Testis (tissue), 3 donors: Measurements from ENCODE around the gene WDR49. TPM values are rescaled to one million over a fixed set of nuclear protein-coding genes. Genes with fewer than 3 reads are reported as not detected.
"Not testable (repeated sequence)": the region's sequence is repeated elsewhere in the genome, so short reads cannot be mapped to it uniquely, and the experiment has no call there.

Experiments used
- DNase-seq: peaks from one replicate; pipeline ENCODE4 v3.0.0-alpha.2; 2019
- H3K27ac ChIP-seq, 2 donors: fragments of 200-600 bp; sonication (generic); one replicate each; pipeline ENCODE4 v1.5.1; 2019
- H3K27me3 ChIP-seq: fragments of 200-600 bp; sonication (generic); one replicate; pipeline ENCODE4 v1.5.1; 2019
- H3K36me3 ChIP-seq: fragments of 200-600 bp; sonication (generic); one replicate; pipeline ENCODE4 v1.5.1; 2017; ENCODE audit warnings: low read depth; ENCODE audit errors: missing control alignments
- H3K4me1 ChIP-seq: fragments of 200-600 bp; sonication (generic); one replicate; pipeline ENCODE4 v1.5.1; 2019
- H3K4me3 ChIP-seq, 2 donors: fragments of 200-600 bp; sonication (generic); one replicate each; pipeline ENCODE4 v1.5.1; 2017 to 2019
- H3K9me3 ChIP-seq: fragments of 200-600 bp; sonication (generic); one replicate; pipeline ENCODE4 v1.5.1; 2017
- CTCF ChIP-seq, 3 experiments: fragments of 450-650 bp in 2 of 3; fragments of 200-600 bp in 1 of 3; sonication (generic) in 1 of 3; IDR thresholded peaks; one replicate each; pipeline ENCODE4 v1.5.1; 2016 to 2019; ENCODE audit warnings: antibody characterized with exemption in 3 of 3, mild to moderate bottlenecking in 2 of 3, moderate library complexity in 1 of 3
- POLR2A ChIP-seq: fragments of 450-650 bp; IDR thresholded peaks from one replicate; pipeline ENCODE4 v1.6.1; 2017; ENCODE audit warnings: antibody characterized with exemption, mild to moderate bottlenecking, moderate library complexity
- WGBS, 2 donors: methylation state at CpG; one replicate each; pipeline ENCODE4 v1.1.5; 2018; 5-methylcytosine and 5-hydroxymethylcytosine counted together
- intact Hi-C: fragments of 100-400 bp; cut with DNase I; formaldehyde crosslinking; loops from one replicate; pipeline ENCODE4 v1.15.1; 2023; ENCODE audit warnings: low total_unique reads
- polyA plus RNA-seq: library from polyadenylated mRNA; stranded (reverse); fragments of 350-450 nt; fragmentation: Illumina TruSeq; extraction: RNeasy Lipid Tissue Mini Kit (QIAGEN cat#74804); gene quantifications from one replicate; pipeline ENCODE4 v1.2.3, GENCODE V29; 2014; ENCODE audit warnings: low read depth, low replicate concordance; ENCODE audit not compliant: insufficient read depth
- total RNA-seq, 2 donors: library from RNA; depleted of rRNA; stranded (reverse); fragments of >200 nt; gene quantifications; one replicate each; pipeline ENCODE4 v1.2.3, GENCODE V29; 2016

WDR49 gene
- total and polyA plus RNA-seq, 3 donors from 2014 or later: 0.55 to 0.93 (median 0.83) TPM

- no peaks in the 10 kb centered on the region for H3K4me1 ChIP-seq
- no peak overlapping the region for H3K4me3 ChIP-seq
- DNase-seq: no peak
- 81 to 88% methylated on average over 1 of the region's 1 CpG for WGBS, 2 donors
- intact Hi-C loops: no loop called here
- no peaks in the 10 kb centered on the region for H3K27me3 ChIP-seq
- H3K36me3 ChIP-seq: no peaks in the 10 kb centered on the region
- no peak overlapping the region for H3K27ac ChIP-seq
- H3K9me3 ChIP-seq: no peaks in the 10 kb centered on the region
- TF ChIP-seq CTCF (IDR thresholded peaks at IDR 0.05) (no peak), POLR2A (no peak)
These were observed 9.1 kb downstream of the WDR49 start for GRCh38 chr3:167644611-167645010.

- WGBS, 2 donors: 54 to 63% methylated on average over 5 of the region's 5 CpGs
These were observed 22.3 kb downstream of the WDR49 start for GRCh38 chr3:167631471-167631870.

GRCh38 chr3:167626490-167626889 is 27.3 kb downstream of the WDR49 start:
- TF ChIP-seq CTCF (IDR thresholded peaks at IDR 0.05) (no peak), POLR2A (no peak)
- H3K36me3 ChIP-seq: no peaks in the 10 kb centered on the region
- H3K27ac ChIP-seq: no peak overlapping the region
- H3K27me3 ChIP-seq: no peaks in the 10 kb centered on the region
- no peaks in the 10 kb centered on the region for H3K9me3 ChIP-seq
- H3K4me1 ChIP-seq: no peaks in the 10 kb centered on the region
- H3K4me3 ChIP-seq: no peak overlapping the region
- no peak for DNase-seq
- intact Hi-C loops: no loop called here

More at GRCh38 chr3:167631471-167631870, 22.3 kb downstream of the WDR49 start:
- H3K4me1 ChIP-seq: no peaks in the 10 kb centered on the region
- intact Hi-C loops: no loop called here
- no peaks in the 10 kb centered on the region for H3K9me3 ChIP-seq
- TF ChIP-seq CTCF (IDR thresholded peaks at IDR 0.05) (no peak), POLR2A (no peak)
- no peak overlapping the region for H3K4me3 ChIP-seq
- no peaks in the 10 kb centered on the region for H3K36me3 ChIP-seq
- DNase-seq: no peak
- H3K27ac ChIP-seq: no peak overlapping the region
- no peaks in the 10 kb centered on the region for H3K27me3 ChIP-seq

- no peaks in the 10 kb centered on the region for H3K36me3 ChIP-seq
- no peaks in the 10 kb centered on the region for H3K27me3 ChIP-seq
- H3K4me1 ChIP-seq: no peaks in the 10 kb centered on the region
- no peak overlapping the region for H3K27ac ChIP-seq
- no peak overlapping the region for H3K4me3 ChIP-seq
- WGBS, 2 donors: 91 to 92% methylated on average over 3 of the region's 3 CpGs
- no peak for DNase-seq
- TF ChIP-seq POLR2A (no peak), CTCF (IDR thresholded peaks at IDR 0.05) (no peak)
- H3K9me3 ChIP-seq: no peaks in the 10 kb centered on the region
- intact Hi-C loops: no loop called here
These were observed 38.7 kb downstream of the WDR49 start for GRCh38 chr3:167615030-167615429.

GRCh38 chr3:167614196-167614595 is 39.5 kb downstream of the WDR49 start:
- H3K4me3 ChIP-seq, H3K27me3 ChIP-seq, H3K9me3 ChIP-seq, H3K27ac ChIP-seq, DNase-seq, intact Hi-C loops, H3K4me1 ChIP-seq, H3K36me3 ChIP-seq: not testable (repeated sequence)
- WGBS, 2 donors: 48 to 64% methylated on average over 5 of the region's 5 CpGs
